DLD1 (cell line): ENCODE data around the gene KRT80.

Source experiments
- in situ Hi-C: cut with HindIII; loops from 2 replicates; pipeline ENCODE4 v1.10.0; 2017; ENCODE audit warnings: low sequenced_read_pairs

The KRT80 gene

DNA sequence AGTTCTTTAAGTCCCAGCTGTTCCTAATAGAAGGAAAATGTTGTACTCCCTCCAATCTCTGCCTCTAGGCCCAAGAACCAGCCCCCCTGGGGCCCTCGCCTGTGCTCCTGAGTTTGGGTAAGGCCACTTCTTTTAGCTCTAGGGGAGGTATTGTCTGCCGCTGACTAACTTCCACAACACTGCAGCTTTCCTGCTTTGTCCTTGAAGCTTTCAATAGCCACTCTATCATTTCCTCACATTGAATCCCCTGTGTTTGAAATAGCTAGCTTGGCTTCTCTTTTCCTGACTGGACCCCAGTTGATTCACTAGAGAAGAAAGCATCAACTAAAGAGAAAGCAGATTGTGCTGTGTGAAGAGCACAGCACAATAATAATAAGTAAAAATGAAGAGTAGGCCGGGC, 28.8 kb downstream of the KRT80 start:
- in situ Hi-C loops: no loop called here

DNA sequence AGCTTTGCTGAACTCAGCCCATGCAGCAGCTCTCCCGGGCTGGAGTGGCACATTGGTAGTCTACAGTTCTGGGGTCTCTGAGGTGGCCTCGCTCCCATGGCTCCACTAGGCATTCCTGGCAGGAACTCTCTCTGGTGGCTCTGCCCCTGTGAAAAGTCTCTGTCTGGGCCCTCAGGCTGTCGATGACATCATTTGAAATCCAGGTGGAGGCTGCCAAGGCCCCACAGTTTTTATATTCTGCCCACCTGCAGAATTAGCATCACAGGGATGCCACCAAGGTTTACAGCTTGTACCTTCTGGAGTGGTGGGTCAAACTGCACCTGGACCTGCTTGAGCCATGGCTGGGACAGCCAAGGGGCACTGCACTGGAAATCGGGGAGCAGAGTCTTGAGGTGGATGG, 31.6 kb downstream of the KRT80 start:
- in situ Hi-C loops: no loop called here

DNA sequence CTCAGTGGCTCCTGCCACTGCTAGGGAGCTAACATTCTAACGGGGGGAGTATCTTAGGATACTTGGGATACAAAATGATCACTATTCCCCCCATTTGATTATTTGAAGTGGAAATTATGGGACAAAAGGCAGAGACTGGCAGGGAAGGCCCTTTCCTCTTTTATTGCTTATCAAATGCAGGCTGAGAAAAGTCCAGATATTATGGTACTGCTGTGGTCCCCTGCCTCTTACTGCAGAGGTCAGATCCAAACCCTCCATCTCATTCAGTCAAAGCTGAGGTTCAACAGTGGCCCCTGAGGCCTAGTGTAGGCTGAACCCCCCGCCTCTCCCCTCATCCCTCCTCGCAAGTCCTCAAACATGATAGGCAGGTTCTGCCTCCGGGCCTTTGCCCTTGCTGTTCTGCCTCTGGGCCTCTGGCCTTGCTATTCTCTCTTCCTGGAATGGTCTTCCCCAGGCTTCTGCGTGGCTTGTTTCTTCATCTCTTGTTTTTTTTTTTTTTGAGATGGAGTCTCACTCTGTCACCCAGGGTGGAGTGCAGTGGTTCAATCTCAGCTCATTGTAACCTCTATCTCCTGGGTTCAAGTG, 34.2 kb downstream of the KRT80 start:
- in situ Hi-C loops: no loop called here

DNA sequence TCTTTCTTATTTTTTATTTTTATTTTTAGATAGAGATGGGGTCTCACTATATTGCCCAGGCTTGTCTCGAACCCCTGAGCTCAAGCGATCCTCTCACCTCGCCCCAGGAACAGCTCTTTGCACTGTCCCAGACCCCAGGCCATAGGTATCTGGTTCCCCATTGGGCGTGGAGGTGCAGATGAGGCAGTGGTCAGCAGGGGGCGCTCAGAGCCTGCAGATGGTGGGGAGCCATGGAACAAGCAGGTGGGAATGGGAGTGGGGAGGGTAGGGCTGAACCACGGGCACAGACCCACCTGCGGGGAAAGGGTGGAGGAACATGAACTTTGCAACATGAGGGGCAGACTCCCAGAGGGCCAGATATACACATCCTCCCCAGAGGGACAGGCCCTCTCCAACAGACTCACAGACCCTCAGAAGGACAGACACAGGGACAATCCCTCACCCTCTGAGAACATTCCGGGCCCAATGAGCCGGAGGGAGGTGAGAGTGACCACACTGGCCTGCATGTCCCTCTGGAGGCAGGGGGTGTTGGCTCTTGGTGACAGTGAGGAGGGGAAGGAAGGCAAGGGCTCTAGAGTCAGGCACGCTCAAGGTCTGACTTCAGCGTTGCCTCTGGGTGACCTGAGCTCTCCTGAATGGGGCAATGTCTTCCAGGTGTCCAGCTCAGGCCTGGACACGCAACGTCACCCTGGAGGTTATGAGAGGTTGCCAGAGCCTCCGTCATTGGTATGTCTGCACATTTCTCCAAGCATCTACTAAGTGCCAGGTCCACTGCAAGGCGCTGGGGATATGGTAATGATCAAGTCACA, 34.9 kb downstream of the KRT80 start:
- in situ Hi-C loops: no loop called here

- in situ Hi-C loops: no loop called here
These were observed 35.5 kb downstream of the KRT80 start for GRCh38 chr12:52156311-52156710.

DNA sequence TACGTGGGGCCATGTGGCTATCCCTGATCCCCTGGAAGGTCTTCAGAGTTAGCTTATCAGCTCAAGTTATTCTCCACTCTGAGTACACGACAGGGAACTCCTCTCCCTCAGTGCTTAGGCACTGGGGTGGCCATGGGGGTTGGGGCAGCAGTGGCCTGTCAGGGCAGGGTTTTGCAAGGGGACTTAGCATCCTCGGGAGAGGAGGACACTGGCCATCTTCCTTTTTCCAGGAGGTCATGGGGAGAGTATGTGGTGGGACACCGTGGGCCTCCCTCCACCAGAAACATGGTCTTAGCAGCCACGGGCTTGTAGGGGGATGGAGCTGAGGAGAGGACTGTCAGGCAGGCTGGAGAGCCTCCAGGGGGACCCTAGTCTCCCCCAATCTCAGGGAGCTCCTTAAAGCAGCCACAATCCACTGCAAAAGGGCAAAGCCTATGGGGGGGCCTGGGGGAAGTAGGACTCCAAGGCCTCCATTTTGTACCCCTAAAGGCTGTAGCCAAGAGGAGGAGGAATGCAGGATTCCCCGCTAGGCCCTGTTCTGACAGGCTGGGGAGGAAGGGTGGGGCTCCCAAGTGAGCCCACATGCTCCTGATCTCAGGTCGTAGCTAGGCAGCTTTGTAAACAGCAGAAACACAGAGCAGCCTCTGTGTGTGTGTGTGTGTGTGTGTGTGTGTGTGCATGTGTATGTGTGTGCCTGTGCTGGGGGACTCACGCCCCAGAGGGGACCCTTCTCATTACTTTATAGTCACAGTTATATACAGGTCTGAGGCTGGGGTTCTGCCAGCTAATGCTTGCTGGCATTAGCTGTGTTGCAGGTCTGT, 36.6 kb downstream of the KRT80 start:
- in situ Hi-C loops: no loop called here

DNA sequence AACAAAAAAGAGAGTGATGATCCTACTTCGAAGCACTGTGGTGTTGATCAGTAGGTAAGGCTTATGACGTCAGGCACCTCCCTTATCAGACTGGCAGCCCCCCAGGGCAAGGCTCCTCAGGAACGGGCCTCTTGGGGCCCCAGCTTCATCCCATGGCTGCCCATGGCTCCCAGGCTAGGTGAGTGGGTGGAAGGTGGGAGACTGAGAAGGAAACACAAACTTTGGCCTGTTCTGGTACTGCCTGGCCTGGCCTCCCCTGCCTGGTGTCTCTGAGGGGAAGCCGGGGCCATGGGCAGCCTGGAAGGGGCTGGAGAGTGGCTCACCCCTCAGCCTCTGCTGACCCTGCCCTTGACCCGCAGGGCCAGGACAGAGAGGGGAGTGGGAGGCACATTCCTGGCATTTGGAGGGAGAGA, 38.9 kb downstream of the KRT80 start:
- in situ Hi-C loops: no loop called here

DNA sequence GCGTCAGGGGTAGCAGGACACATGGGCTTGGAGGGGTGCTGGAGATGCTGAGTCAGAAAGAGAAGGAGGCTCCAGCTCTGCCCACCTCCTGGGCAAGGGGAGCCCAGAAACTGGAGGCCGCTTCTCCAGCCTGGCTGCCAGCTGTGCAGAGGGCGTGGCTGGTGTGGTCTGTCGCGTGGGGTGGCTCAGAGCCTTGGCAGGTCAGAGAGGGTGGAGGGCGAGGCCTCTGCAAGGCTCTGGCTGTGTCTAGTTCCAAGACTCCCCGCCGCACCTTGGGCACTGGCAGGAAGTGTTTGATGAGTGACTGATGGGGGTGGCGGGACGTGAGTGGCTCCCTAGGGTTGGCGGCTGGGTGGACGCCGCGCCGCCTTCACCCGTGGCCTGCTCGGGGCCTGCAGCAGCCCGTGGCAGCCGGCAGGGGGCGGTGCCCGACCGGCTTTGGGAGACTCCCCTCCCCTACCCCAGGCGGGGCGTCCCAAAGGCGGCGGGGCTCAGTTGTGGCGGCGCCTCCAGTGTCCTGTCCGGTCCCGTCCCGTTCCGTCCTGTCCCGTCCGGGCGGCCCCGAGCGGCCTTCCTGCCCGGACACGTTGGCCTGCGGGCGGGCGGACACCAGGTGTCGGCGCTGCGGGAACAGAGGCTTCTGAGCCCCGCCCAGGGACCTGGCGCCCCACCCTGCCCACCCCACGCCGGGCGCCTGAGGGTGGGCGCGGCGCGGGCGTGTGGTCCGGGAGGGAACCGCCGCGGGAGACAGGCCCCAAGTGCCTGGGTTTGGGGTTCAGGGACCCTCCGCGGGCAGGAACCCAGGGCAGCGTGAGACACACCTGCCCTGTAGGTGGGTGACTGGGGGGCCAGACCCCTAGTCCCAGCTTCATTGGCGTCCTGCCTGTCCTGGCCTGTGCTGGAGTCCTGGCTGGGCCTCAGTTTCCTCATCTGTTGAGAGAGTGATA, 39.7 kb downstream of the KRT80 start:
- in situ Hi-C loops: no loop called here

- in situ Hi-C loops: no loop called here
These were observed 40.5 kb downstream of the KRT80 start for GRCh38 chr12:52151153-52151836.

- in situ Hi-C loops: no loop called here
These were observed 42.1 kb downstream of the KRT80 start for GRCh38 chr12:52149651-52150241.

DNA sequence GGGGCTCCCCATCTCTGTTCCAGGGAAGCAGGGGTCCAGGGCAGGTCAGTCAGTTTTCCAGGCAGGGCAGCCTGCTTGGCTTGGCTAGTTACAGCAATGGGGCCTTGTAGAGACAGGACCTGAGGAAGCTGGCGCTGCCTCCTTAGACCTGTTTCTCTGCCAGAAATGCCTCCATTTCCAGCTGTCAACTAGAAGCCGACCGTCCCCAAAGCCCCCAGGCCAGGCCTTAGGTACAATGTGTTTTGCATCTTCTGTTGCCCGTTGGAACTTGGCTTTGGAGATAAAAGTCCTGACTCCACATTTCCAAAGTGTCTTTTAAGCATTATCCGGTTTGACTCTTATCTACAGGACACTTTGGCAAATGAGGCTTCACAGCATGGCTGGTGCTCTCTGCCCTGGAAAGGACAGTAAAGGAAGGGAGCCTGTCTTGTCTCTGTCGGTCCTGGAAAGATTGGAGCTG, 42.6 kb downstream of the KRT80 start:
- in situ Hi-C loops: no loop called here

DNA sequence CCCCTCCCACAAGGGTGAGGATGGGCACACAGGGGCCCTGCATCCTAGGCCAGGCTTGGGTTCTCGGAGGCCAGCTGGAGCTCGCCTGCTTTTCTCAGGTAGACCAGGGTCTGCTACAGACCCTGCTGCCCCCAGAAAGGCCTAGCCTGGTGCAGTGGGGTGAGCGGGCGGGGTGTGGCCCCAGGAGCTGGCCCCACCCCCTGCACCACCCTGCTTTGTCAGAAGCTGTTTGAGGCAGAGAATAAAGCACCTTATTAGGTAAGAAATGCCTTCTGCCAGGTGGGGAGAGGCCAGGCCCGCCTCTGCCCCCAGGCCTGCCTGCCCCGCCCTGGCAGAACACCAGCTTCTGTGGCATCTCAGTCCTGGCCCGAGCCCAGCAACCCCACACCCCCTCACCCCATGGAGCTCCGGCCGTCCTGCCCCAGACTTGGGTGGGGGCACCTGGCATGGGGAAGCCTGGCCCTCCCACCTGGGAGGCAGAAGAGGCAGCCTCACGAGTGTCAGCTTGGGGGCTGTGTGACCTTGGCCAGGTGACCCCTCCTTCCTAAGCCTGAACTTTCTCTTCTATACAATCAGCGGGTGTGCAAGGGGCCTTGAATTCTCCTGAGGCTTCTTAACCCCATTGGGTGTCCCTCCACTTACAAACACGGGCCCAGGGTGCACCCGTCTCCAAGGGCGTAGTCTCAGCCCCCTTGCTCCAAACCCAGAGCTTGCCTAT, 43.2 kb downstream of the KRT80 start:
- in situ Hi-C loops: no loop called here

DNA sequence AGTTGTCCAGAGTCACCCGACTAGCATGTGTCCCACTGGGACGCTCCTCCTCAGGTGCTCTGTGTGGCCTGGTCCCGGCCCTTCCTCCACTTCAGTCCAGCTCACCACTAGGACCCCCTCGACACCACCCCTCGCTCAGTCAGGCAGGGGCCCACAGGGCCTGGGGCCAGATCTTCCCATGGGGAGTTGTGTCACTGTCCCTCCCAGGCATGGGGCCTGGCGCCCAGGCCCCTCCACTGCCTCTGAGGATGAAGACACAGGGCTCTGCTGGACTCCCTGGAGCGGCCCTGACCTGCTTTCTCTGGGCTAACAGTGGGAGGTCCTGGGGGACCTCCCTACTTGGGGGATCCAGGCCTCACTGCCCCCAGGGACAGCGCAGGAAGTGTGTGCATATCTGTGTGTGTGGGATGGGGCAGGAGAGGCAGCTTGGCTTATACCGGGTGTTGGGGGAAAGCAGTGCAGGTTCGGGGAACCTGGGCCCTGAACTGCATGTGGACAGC, 43.8 kb downstream of the KRT80 start:
- in situ Hi-C loops: no loop called here

GRCh38 chr12:52147367-52147963, 44.3 kb downstream of the KRT80 start:
- in situ Hi-C loops: no loop called here

DNA sequence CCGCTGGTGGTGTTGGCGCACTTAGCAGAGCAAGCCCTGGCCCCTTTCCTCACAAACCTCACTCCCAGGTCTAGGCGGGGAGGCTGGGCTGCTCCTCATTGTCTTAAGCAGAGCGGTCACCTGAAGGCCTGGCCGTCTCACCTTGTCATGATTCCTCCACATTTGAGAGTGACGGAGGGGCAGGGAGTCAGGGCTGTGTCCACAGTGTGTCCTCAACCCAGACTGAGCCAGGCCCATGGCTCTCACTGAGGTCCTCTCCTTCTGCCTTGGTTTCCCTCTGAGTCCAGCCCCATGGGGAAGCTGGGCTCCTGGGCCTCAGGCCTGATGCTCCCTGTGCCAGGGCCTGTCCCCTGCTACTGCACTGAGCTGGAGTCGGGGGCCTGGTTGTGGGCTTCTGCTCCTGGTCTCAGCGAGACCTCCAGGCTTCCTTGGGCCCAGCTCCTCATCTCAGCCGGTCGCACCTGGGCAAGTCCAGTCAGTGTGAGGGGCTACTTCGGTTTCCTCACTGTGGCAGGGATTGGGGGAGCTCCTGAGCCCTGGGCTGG, 44.9 kb downstream of the KRT80 start:
- in situ Hi-C loops: no loop called here

GRCh38 chr12:52146089-52146821, 45.6 kb downstream of the KRT80 start:
- in situ Hi-C loops: no loop called here
